NCI-H128 (cell line): Measurements from ENCODE around the gene PCDHGA9.
A peak's percentile ranks its signal among the peaks of the same experiment; 100 is the strongest.
"Not testable (repeated sequence)": the region's sequence is repeated elsewhere in the genome, so short reads cannot be mapped to it uniquely, and the experiment has no call there.

Experiments used
- DNase-seq: peaks from one replicate; lab custom pipeline; 2025; ENCODE audit not compliant: unreplicated experiment; lab: John Stamatoyannopoulos, UW

The PCDHGA9 gene

GRCh38 chr5:141402553-141403243 lies at the start of gene PCDHGA9:
Gene PCDHGA9 (plus strand): TSS chr5:141402778. CDS start chr5:141402953, 175 bp downstream.
- DNase-seq = no peak

DNA sequence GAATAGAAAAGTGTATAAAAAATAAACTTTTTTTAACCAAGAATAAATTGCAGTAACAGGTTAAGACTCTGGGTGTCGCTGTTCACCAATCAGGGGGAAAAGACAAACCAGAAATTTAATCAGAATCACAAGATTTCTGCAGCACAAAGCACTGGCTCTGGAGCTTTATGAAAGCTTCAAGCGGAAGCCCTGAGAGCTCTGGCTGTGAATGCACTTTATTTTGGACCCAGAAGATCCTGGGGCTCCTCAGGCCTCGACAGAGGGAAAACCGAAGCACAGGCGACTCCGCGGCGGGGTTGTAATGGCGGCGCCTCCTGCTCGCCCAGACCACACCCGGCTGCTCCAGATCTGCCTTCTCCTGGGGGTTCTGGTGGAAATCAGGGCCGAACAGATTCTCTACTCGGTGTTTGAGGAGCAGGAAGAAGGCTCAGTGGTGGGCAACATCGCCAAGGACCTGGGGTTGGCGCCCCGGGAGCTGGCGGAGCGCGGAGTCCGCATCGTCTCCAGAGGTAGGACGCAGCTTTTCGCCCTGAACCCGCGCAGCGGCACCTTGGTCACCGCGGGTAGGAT lies 47.6 kb upstream of the PCDHGA9 start, which contains the start of gene PCDHGA4:
Gene PCDHGA4 (plus strand): TSS at position 122 of the 570 bp plus-strand sequence. CDS start 87 bp downstream, at position 209.
- no peak for DNase-seq

DNA sequence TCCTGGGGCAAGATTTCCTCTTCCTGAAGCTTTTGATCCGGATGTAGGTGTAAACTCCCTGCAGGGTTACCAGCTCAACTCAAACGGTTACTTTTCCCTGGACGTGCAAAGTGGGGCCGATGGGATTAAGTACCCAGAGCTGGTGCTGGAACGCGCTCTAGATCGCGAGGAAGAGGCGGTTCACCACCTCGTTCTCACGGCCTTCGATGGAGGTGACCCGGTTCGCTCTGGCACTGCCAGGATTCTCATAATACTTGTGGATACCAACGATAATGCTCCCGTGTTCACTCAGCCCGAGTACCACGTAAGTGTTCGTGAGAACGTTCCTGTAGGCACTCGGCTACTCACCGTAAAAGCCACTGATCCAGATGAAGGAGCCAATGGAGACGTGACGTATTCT lies 46.9 kb upstream of the PCDHGA9 start:
- no peak for DNase-seq

- DNase-seq = no peak
Measured at GRCh38 chr5:141356133-141356532, 46.4 kb upstream of the PCDHGA9 start.

DNA sequence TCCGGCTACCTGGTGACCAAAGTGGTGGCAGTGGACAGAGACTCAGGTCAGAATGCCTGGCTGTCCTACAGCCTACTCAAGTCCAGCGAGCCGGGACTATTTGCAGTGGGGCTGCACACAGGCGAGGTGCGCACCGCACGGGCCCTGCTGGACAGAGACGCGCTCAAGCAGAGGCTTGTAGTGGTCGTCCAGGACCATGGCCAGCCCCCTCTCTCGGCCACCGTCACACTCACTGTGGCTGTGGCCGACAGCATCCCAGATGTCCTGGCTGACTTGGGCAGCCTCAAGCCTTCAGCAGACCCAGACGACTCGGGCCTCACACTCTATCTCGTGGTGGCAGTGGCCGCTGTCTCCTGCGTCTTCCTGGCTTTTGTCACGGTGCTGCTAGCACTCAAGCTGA lies 45.6 kb upstream of the PCDHGA9 start:
- no peak for DNase-seq

DNA sequence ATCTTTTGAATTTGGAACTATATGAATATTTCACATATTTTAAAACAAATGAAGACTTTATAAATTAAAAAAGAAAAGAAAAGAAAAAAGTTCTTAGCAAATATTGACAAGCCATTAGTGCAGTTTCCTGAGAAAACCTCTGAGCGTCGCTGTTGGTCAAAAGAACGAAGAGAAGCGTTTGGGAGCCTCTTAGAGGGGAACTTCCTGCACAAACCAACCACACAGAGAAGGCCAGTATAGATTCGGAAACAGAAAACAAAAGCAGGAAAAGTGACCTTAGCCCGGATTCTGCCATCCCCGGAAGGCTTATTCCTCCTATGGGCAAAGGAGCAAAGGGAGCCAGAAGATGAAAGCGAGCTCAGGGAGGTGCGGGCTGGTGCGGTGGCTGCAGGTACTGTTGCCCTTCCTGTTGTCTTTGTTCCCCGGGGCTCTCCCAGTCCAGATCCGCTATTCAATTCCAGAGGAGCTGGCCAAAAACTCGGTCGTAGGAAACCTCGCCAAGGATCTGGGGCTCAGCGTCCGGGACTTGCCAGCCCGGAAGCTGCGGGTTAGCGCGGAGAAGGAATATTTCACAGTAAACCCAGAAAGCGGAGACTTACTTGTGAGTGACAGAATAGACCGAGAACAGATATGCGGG lies 42.7 kb upstream of the PCDHGA9 start, which contains the start of gene PCDHGB2:
Gene PCDHGB2 (plus strand): TSS at position 205 of the 637 bp plus-strand sequence. CDS start 142 bp downstream, at position 347.
- DNase-seq = peak; percentile 17

- no peak for DNase-seq
Measured at GRCh38 chr5:141360685-141361084, 41.9 kb upstream of the PCDHGA9 start.

GRCh38 chr5:141362719-141363118 lies 39.9 kb upstream of the PCDHGA9 start:
- no peak for DNase-seq

- no peak for DNase-seq
Measured at GRCh38 chr5:141363952-141364660, 38.5 kb upstream of the PCDHGA9 start, which contains the start of gene PCDHGA5. Gene PCDHGA5 (plus strand): TSS chr5:141364162. CDS start chr5:141364331, 169 bp downstream.

- DNase-seq = no peak
Measured at GRCh38 chr5:141366016-141366896, 36.3 kb upstream of the PCDHGA9 start.

DNA sequence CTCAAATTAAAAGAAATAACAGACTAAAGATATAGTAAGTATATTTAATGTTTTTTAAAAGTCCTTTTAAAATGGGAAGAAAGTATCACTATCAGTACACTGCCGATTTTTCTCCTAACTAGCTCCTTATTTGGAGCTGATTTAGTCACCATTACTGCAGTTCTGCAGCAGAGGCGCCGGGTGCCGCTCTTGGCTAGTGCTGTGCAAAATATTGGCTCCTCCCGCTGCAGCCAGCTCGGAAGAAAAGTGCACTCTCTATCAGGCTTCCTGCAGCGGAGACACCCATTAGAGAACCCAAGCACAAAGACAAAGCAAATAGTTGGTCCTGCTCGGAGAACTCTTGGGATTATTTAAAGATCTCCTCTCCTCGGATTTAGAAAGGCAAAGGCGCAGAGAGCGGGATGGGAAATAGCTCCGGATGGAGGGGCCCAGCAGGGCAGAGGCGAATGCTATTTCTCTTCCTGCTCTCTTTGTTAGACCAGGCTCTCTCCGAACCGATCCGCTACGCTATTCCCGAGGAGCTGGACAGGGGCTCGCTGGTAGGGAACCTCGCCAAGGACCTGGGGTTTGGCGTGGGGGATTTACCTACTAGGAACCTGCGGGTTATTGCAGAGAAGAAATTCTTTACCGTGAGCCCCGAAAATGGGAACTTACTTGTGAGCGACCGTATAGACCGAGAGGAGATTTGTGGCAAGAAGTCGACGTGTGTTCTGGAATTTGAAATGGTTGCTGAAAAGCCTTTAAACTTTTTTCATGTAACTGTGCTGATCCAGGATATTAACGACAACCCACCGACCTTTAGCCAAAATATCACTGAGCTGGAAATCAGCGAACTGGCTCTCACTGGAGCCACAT lies 32.4 kb upstream of the PCDHGA9 start, which contains the start of gene PCDHGB3:
Gene PCDHGB3 (plus strand): TSS at position 249 of the 855 bp plus-strand sequence. CDS start 153 bp downstream, at position 402.
- DNase-seq = no peak

DNA sequence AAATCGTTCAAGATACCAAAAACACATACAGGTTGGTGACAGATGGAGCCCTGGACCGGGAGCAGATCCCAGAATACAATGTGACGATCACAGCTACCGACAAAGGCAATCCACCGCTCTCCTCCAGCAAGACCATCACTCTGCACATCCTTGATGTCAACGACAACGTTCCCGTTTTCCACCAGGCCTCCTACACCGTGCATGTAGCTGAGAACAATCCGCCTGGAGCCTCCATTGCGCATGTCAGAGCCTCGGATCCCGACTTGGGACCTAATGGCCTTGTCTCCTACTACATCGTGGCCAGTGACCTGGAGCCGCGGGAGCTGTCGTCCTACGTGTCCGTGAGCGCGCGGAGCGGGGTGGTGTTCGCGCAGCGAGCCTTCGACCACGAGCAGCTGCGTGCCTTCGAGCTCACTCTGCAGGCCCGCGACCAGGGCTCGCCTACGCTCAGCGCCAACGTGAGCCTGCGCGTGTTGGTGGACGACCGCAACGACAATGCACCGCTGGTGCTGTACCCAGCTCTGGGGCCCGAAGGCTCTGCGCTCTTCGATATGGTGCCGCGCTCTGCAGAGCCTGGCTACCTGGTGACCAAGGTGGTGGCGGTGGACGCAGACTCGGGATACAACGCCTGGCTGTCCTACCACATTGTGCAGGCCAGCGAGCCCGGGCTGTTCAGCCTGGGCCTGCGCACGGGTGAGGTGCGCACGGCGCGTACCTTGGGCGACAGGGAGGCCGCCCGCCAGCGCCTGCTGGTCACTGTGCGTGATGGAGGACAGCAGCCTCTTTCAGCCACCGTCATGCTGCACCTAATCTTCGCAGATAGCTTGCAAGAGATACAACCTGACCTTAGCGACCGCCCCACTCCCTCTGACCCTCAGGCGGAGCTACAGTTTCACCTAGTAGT lies 30.8 kb upstream of the PCDHGA9 start:
- no peak for DNase-seq

DNA sequence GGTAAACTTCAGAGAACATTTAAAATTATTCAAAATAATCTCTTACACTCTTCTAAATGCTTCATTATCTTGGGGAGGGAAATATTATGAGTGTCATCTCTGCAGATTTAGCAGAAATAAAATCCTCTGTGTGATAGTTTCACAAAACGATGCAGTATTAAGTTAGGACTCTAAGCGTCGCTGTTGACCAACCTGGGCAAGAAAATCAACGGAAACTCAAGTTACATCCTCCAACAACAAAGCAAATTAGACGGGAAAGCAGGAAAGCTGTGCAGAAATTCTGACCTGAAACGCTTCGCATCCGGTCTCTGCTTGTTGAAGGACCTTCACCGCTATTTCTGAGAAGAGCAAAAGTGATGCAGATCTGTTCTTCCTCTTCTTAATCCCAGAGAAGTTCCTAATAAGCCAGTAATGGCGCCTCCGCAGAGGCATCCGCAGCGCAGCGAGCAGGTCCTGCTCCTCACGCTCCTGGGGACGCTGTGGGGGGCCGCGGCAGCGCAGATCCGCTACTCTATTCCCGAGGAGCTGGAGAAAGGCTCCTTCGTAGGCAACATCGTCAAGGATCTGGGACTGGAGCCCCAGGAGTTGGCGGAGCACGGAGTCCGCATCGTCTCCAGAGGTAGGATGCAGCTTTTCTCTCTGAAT lies 28.8 kb upstream of the PCDHGA9 start, which contains the start of gene PCDHGA6:
Gene PCDHGA6 (plus strand): TSS at position 219 of the 645 bp plus-strand sequence. CDS start 193 bp downstream, at position 412.
- DNase-seq = no peak

GRCh38 chr5:141374627-141375026 lies 28.0 kb upstream of the PCDHGA9 start:
- DNase-seq = no peak

GRCh38 chr5:141375444-141376155 lies 27.0 kb upstream of the PCDHGA9 start:
- DNase-seq = not testable (repeated sequence)

DNA sequence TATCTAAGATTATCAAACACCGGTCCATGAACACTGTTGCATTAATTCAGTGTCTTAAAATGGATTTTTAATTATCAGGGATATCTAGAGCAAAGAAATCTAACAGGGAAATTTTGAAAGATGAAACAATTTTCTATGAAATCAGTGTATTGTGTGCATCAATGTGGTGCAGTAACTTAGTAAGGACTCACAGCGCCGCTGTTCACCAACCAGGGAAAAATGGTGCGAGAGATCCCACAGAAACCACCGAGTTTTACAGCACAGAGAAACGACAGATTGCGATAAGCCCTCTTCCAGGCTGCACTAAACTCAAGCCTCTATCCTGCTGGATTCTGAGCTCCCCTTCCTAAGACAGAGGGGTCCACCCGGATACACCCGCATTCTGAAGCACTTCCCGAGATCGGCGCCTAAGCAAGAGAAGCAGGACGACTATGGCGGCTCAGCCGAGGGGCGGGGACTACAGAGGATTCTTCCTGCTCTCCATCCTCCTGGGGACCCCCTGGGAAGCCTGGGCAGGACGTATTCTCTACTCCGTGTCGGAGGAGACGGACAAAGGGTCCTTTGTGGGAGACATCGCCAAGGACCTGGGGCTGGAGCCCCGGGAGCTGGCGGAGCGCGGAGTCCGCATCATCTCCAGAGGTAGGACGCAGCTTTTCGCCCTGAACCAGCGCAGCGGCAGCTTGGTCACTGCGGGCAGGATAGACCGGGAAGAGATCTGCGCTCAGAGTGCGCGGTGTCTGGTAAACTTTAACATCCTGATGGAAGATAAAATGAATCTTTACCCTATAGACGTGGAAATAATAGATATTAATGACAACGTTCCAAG lies 19.9 kb upstream of the PCDHGA9 start, which contains the start of gene PCDHGA7:
Gene PCDHGA7 (plus strand): TSS at position 274 of the 826 bp plus-strand sequence. CDS start 158 bp downstream, at position 432.
- no peak for DNase-seq
